GM04503 (cell line): ENCODE data around the gene RAB26.

Source experiments
- DNase-seq: peaks from one replicate; pipeline ENCODE4 v3.0.0-alpha.2; 2012; ENCODE audit warnings: low read depth

Gene RAB26

DNA sequence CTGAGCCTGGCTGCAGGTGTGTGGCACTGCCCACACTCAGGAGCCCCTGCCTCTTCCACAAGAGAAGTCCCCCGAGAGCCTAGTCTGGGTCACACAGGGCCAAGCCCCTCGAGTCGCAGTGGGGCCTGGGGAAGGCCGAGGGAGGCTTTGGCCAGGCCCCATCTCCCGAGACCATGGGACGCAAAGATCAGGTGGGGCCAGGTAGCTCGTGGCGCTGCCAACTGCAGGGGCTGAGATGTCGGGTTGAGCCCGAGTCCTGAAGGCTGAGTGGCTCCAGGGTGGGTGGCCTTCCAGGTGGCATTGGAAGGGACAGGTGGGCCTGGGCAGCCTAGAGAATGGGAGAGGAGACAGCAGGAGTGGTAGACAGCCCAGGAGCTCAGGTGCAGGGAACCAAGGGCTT is 13.5 kb downstream of the RAB26 start:
- no peak for DNase-seq

DNA sequence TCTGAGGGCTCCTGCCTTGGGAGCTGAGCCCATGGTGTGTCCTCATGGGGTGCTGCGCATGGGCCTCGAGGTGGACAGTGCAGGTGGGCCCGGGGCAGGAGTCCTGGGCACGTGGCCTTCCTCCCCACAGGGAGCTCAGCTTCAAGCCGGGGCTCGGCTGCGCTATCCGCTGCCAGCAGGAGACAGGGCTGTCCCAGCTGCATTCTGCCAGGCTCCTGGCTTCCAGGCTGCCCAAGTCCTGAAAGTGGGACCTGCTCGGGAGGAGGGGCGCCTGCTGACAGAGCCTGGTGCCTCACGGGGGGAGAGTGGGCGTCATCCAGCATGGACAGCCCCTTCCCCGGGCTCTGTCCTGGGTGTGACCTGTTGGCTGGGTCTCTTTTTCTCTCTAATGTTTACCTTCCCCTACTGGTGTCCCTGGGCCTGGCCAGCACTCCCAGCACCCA is 14.3 kb downstream of the RAB26 start:
- DNase-seq = no peak

DNA sequence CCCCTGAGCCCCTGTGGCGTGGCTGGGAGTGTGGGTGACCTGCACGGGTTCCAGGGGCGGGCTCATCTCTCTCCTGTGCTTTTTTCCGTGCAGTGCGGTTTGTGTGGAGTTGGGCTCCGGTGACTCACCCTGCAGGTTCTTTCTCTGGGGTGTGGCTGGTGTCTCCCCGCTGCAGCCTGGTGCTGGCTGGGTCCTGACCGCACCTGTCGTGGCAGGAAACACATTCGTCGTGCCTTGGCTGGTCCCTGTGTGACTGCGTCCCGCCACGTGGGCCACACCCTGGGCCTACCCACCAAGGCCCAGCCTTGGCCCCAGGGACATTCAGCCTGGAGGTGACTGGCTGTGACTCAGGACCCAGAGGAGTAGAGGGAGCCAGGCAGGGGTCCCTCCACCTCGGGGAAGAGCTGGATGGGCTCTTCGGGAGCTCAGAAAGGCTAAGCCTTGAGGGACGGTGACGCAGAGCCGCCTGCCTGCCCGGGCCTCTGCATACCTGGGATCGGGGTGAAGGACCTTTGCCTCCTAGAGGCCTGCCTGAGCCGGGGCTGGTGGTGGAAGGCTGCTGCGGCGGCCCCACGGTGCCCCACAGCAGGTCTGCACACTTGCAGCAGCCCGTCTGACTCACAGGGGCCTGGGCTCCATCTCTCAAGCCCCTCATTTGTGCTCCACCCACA is 14.9 kb downstream of the RAB26 start:
- DNase-seq = no peak

DNA sequence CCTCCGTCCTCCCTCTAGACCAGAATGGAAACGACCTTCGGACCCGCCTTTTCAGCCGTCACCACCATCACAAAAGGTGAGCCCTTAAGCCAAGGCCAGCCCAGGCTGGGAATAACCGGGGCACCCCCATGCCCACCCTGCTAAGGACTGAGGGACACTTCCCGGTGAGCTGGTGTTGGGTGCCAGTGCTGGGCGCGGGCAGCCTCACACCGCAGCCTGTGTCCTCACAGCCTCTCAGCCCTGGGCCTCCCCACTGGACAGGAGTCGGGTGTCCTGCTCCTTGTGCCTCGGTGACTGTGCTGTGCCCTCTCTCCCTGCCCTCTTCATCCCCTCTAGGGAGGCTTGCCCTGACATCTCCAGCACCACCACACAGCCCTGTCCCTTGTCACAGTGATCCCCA is 17.4 kb downstream of the RAB26 start:
- no peak for DNase-seq

DNA sequence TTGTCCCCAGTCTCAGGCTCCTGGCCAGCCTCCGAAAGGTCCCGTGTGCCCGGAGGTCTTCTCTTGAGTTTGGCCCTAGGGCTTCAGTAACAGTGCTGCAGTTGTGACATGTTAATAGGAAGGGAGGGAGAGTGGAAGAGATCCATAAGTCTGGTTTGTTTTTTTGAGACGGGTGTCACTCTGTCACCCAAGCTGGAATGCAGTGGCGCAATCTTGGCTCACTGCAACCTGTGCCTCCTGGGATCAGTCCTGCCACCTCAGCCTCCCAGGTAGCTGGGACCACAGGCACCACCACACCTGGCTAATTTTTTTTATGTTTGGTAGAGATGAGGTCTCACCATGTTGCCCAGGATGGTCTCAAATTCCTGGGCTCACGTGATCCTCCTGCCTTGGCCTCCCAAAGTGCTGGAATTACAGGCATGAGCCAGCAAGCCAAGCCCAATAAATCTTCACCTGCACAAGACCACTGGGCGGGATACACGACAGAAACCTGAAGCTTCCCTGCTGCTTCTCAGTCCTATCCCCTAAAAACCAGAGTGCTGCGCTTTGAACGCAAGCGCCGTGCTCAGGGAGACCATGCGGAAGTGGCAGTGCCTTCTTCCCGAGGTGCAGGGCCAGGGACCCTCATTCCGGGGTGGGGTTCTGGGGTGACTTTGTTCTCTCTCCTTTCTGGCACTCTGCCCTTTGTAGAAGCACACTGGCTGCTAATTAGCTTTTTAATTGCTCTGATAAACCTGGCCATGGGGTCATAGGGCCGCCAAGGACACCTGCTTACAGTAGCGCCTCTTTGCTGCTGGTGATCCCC is 18.0 kb downstream of the RAB26 start:
- no peak for DNase-seq

DNA sequence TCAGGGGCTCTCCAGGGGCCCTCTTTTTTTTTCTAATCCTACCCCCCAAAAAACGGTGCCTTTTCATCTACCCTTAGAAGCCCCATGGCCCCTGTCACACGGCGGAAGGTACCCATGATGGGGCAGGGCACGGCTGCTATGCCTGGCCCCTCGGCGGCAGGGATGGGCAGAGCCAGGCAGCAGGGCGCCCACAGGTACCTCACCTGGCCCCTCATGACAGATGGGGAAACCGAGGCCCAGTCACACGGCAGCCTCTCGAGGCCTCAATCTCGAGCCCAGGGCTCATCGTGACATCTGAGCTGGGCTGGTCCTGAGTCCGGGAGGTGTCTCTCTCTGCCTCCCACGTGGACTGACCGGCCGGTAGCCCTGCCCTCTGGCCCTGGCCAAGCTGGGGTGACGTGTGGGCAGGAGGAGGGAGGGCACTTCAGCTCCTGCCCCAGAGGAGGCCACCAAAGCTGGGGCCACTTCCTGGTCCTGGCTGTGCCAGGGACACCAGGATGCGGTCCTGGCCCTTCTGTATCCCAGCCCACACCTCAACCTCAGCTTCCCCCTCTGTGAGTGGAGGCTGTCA is 18.7 kb downstream of the RAB26 start:
- no peak for DNase-seq

DNA sequence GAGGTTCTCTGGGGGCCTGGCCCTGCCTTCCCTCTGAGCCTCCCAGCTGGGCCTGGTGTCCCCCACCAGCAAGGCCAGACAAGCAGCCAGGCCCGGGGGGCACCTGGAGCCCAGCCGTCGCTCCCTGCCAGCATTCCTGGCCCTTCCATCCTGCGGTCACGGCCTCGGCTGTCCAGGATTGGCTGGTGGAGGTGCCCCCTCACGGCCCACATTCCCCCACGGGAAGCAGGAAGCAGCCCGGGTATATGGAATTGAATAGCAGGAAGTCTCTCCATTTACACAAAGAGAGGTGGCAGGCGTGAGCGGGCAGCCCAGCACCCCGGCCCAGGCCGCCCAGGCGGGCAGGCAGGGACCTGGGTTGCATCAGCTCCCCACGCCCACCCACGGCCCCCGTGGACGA is 21.7 kb downstream of the RAB26 start:
- no peak for DNase-seq

DNA sequence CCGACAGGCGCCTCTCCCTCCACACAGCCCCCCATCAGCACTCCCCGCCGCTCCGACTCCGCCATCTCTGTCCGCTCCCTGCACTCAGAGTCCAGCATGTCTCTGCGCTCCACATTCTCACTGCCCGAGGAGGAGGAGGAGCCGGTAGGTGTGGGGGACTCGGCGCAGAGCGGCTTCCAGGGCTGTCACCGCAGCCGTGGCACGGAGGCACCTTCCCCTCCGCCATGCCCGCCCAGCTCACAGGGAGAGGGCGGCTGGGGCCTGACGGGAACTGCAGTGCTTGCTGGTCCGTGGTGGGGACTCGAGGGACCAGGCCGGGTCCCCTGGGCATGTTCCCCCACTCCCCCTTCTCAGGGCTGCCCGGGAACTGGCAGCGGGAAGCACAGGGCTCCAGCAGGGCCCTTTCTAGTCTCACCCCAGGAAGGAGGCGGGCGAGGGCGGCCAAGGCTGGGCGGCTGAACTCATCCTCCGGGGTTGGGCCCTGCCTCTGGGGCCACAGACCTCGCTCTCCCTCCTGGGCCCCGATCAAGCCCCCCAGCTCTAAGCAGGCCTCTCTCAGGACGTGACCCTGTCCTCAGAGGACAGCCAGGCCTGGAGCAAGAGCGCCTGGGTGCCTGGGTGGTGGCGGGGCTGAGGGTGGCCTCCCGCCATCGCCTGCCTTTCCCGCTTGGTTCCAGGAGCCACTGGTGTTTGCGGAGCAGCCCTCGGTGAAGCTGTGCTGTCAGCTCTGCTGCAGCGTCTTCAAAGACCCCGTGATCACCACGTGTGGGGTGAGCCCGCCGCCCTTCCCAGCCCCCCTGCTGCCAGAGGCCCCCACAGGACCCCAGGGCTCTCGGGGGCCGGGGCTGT is 22.4 kb downstream of the RAB26 start:
- no peak for DNase-seq

DNA sequence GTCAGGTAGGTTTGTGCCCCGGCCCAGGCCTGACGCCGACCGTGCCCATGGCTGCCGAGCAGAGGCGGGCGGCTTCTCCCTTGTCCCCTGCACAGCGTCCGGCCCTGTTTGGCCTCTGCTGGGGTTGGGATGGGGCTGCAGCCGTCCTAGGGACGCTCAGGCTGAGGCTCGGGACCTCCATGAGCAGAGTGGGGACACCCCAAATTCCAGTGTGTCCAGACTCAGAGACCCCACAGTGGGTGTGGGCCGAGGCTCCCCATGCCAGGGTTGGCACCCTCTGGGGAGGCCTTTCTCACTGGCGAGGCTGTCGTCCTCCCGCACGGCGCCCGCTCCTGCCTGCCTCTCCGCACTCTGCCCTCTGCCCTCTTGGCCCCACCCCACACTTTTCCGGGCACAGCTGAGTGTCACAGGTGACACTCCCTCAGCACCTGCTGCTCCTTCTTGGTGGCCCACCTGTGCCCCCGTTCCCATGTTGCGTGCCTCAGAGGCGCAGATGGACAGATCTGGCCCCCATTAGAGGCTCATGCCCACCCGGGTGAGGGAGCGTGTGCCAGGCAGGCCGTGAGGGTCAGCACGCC is 23.3 kb downstream of the RAB26 start:
- no peak for DNase-seq

DNA sequence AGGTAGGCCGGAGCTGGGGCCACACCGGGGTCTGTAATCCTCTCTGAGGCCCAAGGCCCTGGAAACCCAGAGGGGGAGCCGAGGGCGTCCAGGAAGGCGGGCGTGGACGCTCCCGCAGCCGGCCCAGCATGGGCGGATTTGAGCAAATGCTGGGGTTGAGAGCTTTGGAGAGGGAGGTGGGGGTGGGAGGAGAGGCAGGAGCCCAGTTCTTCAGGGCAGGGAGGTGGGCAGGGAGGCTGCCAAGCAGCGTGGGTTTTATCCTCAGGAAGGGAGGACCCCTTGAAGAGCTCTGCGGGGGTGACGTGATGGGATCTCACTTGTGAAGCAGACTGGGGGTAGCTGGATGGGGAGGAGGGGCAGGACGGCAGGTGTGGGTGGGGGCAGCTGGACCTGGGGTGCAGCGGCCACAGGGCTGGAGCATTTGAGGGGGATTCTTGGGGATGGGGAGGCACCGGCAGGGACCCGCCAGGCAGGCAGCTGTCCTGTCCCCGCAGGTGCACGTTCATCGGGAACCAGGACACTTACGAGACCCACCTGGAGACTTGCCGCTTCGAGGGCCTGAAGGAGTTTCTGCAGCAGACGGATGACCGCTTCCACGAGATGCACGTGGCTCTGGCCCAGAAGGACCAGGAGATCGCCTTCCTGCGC is 24.4 kb downstream of the RAB26 start:
- no peak for DNase-seq

DNA sequence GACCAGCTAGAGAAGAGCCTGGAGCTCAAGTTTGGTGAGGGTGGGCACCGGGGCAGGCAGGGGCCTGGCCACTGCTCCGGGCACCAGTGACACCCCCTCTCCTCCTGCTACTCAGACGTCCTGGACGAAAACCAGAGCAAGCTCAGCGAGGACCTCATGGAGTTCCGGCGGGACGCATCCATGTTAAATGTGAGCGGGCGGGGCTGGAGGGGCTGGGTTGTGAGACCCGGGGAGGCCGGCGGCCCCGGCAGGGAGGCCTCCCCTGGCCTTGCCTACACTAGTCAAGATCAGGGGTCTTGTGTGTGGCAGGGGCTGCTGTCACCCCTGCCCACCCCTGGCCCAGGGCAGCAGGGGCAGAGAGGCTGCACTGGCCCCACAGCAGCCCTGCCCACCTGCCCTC is 24.9 kb downstream of the RAB26 start:
- no peak for DNase-seq

DNA sequence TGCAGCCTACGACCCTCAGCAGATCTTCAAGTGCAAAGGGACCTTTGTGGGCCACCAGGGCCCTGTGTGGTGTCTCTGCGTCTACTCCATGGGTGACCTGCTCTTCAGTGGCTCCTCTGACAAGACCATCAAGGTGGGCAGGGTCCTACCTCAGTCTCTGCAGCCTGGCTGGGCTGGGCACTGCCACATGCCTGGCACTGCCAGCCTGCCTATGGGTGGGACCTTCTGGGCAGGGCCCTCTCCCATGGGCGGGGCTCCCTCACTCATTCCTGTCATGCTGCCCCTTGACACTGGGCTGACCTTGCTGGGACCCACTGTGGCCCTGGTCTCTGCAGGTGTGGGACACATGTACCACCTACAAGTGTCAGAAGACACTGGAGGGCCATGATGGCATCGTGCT is 25.5 kb downstream of the RAB26 start:
- no peak for DNase-seq

DNA sequence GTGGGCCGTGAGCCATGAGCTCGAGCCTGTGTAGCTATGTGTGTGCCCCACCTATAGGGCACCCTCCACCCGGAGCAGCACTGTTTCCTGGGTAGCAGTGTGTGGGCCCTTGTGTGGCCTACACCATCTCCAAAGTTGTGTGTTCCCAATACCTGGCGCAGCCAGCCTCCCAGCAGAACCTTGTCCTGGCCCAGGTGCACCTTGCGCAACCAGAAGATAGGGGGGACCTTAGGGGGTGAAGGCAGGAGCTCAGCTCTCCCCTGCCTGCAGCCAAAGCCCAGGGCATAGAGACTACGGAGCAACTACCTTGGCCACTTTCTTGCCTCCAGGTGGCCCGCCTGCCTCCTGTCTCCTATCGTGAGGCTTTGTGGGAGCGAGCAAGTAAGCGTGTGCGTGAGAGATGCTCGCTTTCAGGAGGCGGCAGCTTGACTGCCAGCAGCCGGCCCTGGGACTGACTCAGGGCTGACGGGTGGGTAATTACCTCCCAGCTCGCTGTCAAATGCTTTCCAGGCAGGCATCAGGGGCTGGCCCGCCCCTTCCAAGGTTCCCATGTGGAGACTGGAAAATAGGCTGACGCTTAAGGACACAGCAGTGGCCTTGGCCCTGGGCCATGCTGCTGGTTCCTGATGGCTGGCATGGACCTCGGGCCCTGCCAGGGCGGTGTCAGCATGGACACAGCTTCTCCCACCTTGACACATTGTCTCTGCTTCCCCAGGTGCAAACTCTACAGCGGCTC is 26.1 kb downstream of the RAB26 start:
- no peak for DNase-seq

DNA sequence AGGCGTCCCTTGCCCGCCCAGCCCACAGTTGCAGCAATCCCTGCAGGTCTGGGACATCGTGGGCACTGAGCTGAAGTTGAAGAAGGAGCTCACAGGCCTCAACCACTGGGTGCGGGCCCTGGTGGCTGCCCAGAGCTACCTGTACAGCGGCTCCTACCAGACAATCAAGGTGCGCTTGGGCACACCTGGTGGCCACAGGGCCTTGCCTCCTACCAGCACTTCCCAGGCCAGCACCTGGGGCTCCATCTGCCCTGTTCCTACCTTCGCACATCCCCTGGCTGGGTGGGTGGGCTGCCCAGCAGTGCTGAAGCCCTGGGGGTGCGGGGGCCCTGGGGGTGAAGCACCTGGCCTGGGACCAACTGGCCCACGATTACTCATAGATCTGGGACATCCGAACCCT is 27.0 kb downstream of the RAB26 start:
- DNase-seq = no peak

DNA sequence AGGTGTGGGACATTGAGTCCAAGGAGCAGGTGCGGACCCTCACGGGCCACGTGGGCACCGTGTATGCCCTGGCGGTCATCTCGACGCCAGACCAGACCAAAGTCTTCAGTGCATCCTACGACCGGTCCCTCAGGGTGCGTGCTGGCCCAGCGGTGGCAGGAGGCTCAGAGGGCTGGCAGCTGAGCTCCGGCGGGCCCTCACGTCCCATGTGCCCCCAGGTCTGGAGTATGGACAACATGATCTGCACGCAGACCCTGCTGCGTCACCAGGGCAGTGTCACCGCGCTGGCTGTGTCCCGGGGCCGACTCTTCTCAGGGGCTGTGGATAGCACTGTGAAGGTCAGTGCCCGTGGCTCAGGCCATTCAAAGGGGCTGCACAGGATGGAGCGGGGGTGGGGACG is 27.6 kb downstream of the RAB26 start:
- DNase-seq = no peak

DNA sequence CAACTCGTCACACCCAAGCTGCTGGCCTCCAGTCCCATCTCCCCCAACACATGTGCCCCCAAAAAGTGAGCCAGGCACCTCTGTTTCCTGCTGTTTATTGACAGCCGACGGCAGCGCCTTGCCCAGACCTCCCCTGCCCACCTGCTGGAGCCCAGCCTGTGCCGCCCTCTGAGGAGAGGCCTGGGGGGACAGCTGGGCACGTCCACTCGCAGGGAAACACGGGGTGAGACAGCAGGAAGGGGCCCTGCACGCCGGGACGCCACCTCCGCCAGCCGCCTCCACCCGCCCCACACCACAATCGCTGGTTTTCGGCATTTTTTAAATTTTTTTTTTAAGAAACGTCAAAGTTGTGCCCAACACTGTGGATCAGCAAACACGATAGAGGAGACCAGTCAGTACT is 28.7 kb downstream of the RAB26 start:
- no peak for DNase-seq

DNA sequence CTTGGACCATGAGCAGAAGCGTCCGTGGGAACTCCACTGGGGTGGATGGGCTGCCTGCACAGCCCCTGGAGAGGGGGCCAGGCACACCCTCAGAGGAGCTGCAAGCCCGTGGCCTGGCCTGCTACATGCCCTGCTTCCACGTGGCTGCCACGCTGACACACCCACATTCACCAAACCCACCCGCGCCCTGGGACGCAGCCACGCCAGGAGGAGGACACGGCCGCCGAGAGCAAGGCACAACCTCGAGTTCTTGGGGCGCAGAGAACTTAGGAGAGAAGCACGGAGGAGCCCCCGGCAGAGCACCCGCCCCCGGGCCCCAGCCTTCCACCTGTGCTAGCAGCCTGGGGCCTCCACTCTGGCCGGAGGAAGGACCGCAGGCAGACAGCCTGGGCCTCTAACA is 29.1 kb downstream of the RAB26 start:
- DNase-seq = no peak

DNA sequence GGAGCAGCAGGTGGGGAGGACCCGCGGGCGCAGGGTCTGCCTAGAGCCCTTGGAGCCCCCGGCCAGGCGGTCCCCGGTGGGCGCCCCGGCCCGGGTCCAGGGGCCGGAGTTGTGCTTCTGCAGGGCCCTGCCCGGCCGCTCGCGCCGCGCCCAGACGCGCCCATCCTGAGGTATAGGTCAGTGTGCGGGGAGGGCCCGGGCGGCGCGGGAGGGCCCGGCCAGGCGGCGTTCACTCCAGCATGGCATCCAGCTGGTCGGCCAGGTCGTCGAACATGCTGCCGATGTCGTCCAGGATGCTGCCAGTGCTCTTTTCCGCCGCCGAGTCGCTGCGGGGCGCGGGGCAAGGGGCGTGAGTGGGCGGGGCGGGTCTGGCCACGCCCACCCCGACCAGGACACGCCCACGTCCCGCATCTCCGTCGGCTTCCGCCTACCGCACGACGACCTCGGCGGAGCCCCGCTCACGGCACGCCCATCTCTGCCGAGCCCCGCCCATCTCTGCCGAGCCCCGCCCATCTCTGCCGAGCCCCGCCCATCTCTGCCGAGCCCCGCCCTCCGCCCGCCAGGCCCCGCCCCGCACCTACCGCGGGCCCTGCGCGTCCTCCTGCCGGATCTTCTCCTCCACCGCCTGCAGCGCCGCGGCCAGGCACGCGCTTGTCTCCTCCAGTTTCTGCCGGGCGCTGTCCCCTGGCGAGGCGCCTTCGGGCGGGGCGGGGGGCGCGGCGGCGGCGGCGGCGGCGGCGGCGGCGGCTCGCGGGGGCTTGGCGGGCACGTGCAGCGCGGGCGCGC is 30.1 kb downstream of the RAB26 start:
- no peak for DNase-seq

DNA sequence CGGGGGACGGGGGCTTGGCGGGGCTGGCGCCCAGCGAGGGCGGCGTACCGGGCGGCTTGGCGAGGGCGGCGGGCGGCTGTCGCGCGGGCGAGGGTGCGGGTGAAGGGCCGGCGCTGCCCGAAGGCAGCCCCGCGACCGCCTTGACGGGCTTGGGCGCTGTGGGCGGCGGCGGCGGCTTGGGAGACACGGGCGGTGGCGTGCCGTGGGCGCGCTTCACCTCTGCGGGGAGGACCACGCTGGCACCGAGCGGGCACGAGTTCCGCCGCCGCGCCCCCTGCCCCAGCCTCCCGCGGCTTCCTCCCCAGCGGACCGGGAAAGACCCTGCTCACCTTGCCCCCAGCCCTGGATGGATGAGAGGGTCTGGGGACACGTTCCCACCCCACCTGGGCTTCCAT is 30.7 kb downstream of the RAB26 start:
- no peak for DNase-seq

DNA sequence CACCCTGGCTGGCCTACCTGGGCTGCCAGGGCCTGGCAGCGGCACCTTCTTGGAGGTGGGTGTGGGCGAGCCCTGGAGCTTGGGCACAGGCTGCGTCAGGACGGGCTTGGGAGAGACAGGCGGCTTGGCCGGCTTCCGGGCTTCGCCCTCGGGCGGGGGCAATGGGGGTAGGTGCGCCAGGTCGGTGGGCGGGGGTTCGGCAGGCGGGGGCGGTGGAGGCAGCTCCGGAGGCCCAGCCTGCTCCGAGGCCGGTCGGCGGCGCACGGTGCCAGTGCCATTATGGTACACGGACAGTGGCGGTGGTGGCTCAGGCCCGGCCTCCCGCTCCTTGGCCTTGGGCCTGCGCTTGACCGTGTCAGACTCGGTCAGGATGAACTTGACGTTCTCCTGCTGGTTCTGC is 31.2 kb downstream of the RAB26 start:
- no peak for DNase-seq
